ENCODE data around the gene PLET1.

GRCh38 chr11:112225753-112226061, 35.0 kb downstream of the PLET1 start:
- TF ChIP-seq CTCF (IDR thresholded peaks at IDR 0.05) (no peak), EP300 (IDR thresholded peaks at IDR 0.05) (no peak), POLR2AphosphoS5 (IDR thresholded peaks at IDR 0.05) (no peak)

Data from suprapubic skin (tissue), 4 donors.